Spleen (tissue), 13 donors: ENCODE measurements around the gene SIMC1. TPM values are rescaled to one million over a fixed set of nuclear protein-coding genes. Genes with fewer than 3 reads are reported as not detected.
A peak's percentile ranks its signal among the peaks of the same experiment; 100 is the strongest.
"Not testable (repeated sequence)": the region's sequence is repeated elsewhere in the genome, so short reads cannot be mapped to it uniquely, and the experiment has no call there.

ENCODE experiments used
- DNase-seq: peaks from one replicate; pipeline ENCODE4 v3.0.0-alpha.2; 2020
- H3K27ac ChIP-seq, 8 donors: fragments of 200-600 bp; sonication (generic) in 7 of 8; 1 replicate in 4 of 8; 2 replicates in 4 of 8; pipeline versions ENCODE4 v1.5.0 to v1.8.0; 2016 to 2021; ENCODE audit warnings: inconsistent platforms in 4 of 8, mild to moderate bottlenecking in 4 of 8, moderate library complexity in 1 of 8
- H3K27me3 ChIP-seq, 7 donors: fragments of 200-600 bp; sonication (generic) in 6 of 7; replicated peaks in 1 of 7; 1 replicate in 4 of 7; 2 replicates in 3 of 7; pipeline versions ENCODE4 v1.5.0 to v1.8.0; 2016 to 2021; ENCODE audit warnings: inconsistent platforms in 3 of 7, mild to moderate bottlenecking in 1 of 7
- H3K36me3 ChIP-seq, 6 donors: fragments of 200-600 bp; sonication (generic) in 5 of 6; 1 replicate in 4 of 6; 2 replicates in 2 of 6; pipeline versions ENCODE4 v1.5.0 to v1.8.0; 2016 to 2021; ENCODE audit warnings: inconsistent platforms in 2 of 6
- H3K4me1 ChIP-seq, 6 donors: fragments of 200-600 bp; sonication (generic) in 5 of 6; 1 replicate in 3 of 6; 2 replicates in 3 of 6; pipeline versions ENCODE4 v1.5.0 to v1.8.0; 2016 to 2021; ENCODE audit warnings: inconsistent platforms in 3 of 6
- H3K4me3 ChIP-seq, 8 donors: fragments of 200-600 bp; sonication (generic) in 7 of 8; 1 replicate in 4 of 8; 2 replicates in 4 of 8; pipeline versions ENCODE4 v1.5.0 to v1.8.0; 2016 to 2021; ENCODE audit warnings: inconsistent platforms in 4 of 8, mild to moderate bottlenecking in 4 of 8, moderate library complexity in 2 of 8
- H3K9me3 ChIP-seq, 8 donors: fragments of 200-600 bp; sonication (generic) in 7 of 8; 1 replicate in 4 of 8; 2 replicates in 4 of 8; pipeline versions ENCODE4 v1.5.0 to v1.8.0; 2016 to 2021; ENCODE audit warnings: inconsistent platforms in 4 of 8
- CTCF ChIP-seq, 11 experiments: fragments of 200-600 bp in 7 of 11; fragments of 450-650 bp in 4 of 11; sonication (generic) in 4 of 11; IDR thresholded peaks in 8 of 11; conservative IDR thresholded peaks in 3 of 11; 1 replicate in 7 of 11; 2 replicates in 4 of 11; pipeline versions ENCODE4 v1.4.0 to v1.8.0; 2016 to 2021; ENCODE audit warnings: antibody characterized with exemption in 11 of 11, inconsistent platforms in 4 of 11, mild to moderate bottlenecking in 1 of 11
- POLR2A ChIP-seq, 3 donors: fragments of 450-650 bp; IDR thresholded peaks; one replicate each; pipeline ENCODE4 v1.5.1; 2017; ENCODE audit warnings: antibody characterized with exemption in 3 of 3, mild to moderate bottlenecking in 1 of 3
- POLR2AphosphoS5 ChIP-seq, 3 donors: sonication (generic); formaldehyde crosslinking; IDR thresholded peaks; one replicate each; pipeline ENCODE4 v1.5.1; 2017; ENCODE audit warnings: antibody characterized with exemption in 3 of 3
- WGBS, 5 donors: extraction: QIAGEN DNeasy Blood & Tissue Kit in 3 of 5; methylation state at CpG; one replicate each; pipeline versions ENCODE4 v1.1.5 to v1.1.7; 2013 to 2018; 5-methylcytosine and 5-hydroxymethylcytosine counted together
- intact Hi-C: fragments of 100-400 bp; cut with DNase I; formaldehyde crosslinking; loops from one replicate; pipeline ENCODE4 v1.15.0; 2023; ENCODE audit warnings: low total_unique reads
- long read RNA-seq, 2 donors: transcript quantifications; one replicate each; lab custom pipeline, GENCODE V29; 2026
- polyA plus RNA-seq, 3 donors: library from polyadenylated mRNA; stranded (reverse); fragments of 200-250 nt; gene quantifications; one replicate each; pipeline ENCODE4 v1.2.1, GENCODE V29; 2013
- total RNA-seq, 7 donors: library from RNA; depleted of rRNA in 3 of 7; stranded (reverse); fragments of >200 nt in 3 of 7; fragmentation: NEBNext Ultra II Directional in 4 of 7; extraction: Animal tissue kit (Norgen Biotek cat#: 25700) in 4 of 7; gene quantifications; one replicate each; pipeline versions ENCODE4 v1.1.0 to v1.2.1, GENCODE V29; 2016 to 2021
- donor health status: healthy with polysubstance abuse.
- donor health status: DM: no; HTN: no; CAD: no; lungs with moderate emphysema.
- donor health status: DM: no; HTN: no; CAD: no.
- donor health status: Bipolar disorder and iron deficiency.
- donor health status: healthy.
- donor health status: DM: no; HTN: no; CAD: no.
- donor health status: DM: yes; HTN: yes; CAD: no.

Gene SIMC1
- total RNA-seq, result 10 to 100 TPM; 19.4 to 33.8 (median 27.9) TPM
- polyA plus RNA-seq, result 1 to 10 TPM; 5.2 to 6.6 (median 5.3) TPM
- long read RNA-seq, donor 1, partial matches to known transcripts, result 22 of 37 reads
- long read RNA-seq, donor 1, other reads (novel, unspliced or antisense), result 13 of 37 reads
- long read RNA-seq, donor 2, partial matches to known transcripts, result 5 of 6 reads
- long read RNA-seq, donor 2, other reads (novel, unspliced or antisense), result 0 of 6 reads

- H3K9me3 ChIP-seq, intact Hi-C loops, H3K36me3 ChIP-seq, H3K27me3 ChIP-seq, H3K4me1 ChIP-seq: not testable (repeated sequence)
- peak in 1 of 3 donors; percentile 29 for TF ChIP-seq POLR2AphosphoS5 (IDR thresholded peaks at IDR 0.05)
- peak; percentile 91 for DNase-seq
- 3 to 11% (median 5%) methylated on average over 23 to 70 of the region's 81 CpGs for WGBS, 5 donors
- Histone ChIP-seq H3K4me3 (peak within 1 kb of the TSS; percentile 31 to 68 (median 52)), H3K27ac (peak within 1 kb of the TSS in 6 of 8 donors; percentile 60 to 82 (median 76))
These were observed at the start of gene SIMC1 for GRCh38 chr5:176237971-176238644. SIMC1 (plus strand) TSS chr5:176238424; CDS start chr5:176238509, 85 bp downstream.

GRCh38 chr5:176188506-176189193 lies 49.6 kb upstream of the SIMC1 start:
- Histone ChIP-seq H3K27ac (no peak overlapping the region), H3K4me3 (no peak overlapping the region), H3K9me3 (no peaks in the 10 kb centered on the region), H3K36me3 (no peaks in the 10 kb centered on the region), H3K27me3 (peaks cover 0 to 18% (median 0%) of the 10 kb centered on the region in 7 donors), H3K4me1 (no peaks in the 10 kb centered on the region)
- intact Hi-C loops, result no loop called here
- WGBS, 5 donors, result 83 to 95% (median 92%) methylated on average over 11 of the region's 11 CpGs
- TF ChIP-seq POLR2A (IDR thresholded peaks at IDR 0.05), result no peak
- TF ChIP-seq CTCF (IDR thresholded peaks at IDR 0.05 in 8 of 11, conservative IDR thresholded peaks at IDR 0.05 in 3 of 11), result no peak
- TF ChIP-seq POLR2AphosphoS5 (IDR thresholded peaks at IDR 0.05), result no peak
- no peak for DNase-seq

- 71 to 80% (median 78%) methylated on average over 7 of the region's 7 CpGs for WGBS, 5 donors
- H3K9me3 ChIP-seq, result no peaks in the 10 kb centered on the region
These were observed 48.4 kb upstream of the SIMC1 start for GRCh38 chr5:176189857-176190256.

More at GRCh38 chr5:176189857-176190256, 48.4 kb upstream of the SIMC1 start:
- Histone ChIP-seq H3K4me3 (no peak overlapping the region), H3K27me3 (peaks cover 0 to 27% (median 0%) of the 10 kb centered on the region in 7 donors), H3K4me1 (peaks cover 0 to 6% (median 5%) of the 10 kb centered on the region in 6 donors), H3K27ac (no peak overlapping the region), H3K36me3 (no peaks in the 10 kb centered on the region)
- TF ChIP-seq POLR2AphosphoS5 (IDR thresholded peaks at IDR 0.05), result no peak
- TF ChIP-seq POLR2A (IDR thresholded peaks at IDR 0.05), result no peak
- no peak for TF ChIP-seq CTCF (IDR thresholded peaks at IDR 0.05 in 8 of 11, conservative IDR thresholded peaks at IDR 0.05 in 3 of 11)
- DNase-seq, result no peak
- intact Hi-C loops, result no loop called here
